ENCODE measurements around the gene EML1.
"Not testable (repeated sequence)": the region's sequence is repeated elsewhere in the genome, so short reads cannot be mapped to it uniquely, and the experiment has no call there.

EML1 gene

GRCh38 chr14:99755629-99756603 is 37.3 kb upstream of the EML1 start:
- DNase-seq (ENCODE audit: low spot score): no peak

GRCh38 chr14:99756796-99757195 is 36.4 kb upstream of the EML1 start:
- no peak for DNase-seq (ENCODE audit: low spot score)

- no peak for DNase-seq (ENCODE audit: low spot score)
Measured at GRCh38 chr14:99757331-99758070, 35.7 kb upstream of the EML1 start.

- no peak for DNase-seq (ENCODE audit: low spot score)
Measured at GRCh38 chr14:99758121-99758821, 34.9 kb upstream of the EML1 start.

- no peak for DNase-seq (ENCODE audit: low spot score)
Measured at GRCh38 chr14:99758872-99759545, 34.2 kb upstream of the EML1 start.

GRCh38 chr14:99759546-99759925 is 33.7 kb upstream of the EML1 start:
- no peak for DNase-seq (ENCODE audit: low spot score)

GRCh38 chr14:99760817-99761216 is 32.4 kb upstream of the EML1 start:
- no peak for DNase-seq (ENCODE audit: low spot score)

GRCh38 chr14:99762911-99763310 is 30.3 kb upstream of the EML1 start:
- DNase-seq (ENCODE audit: low spot score): not testable (repeated sequence)

GRCh38 chr14:99763527-99764221 is 29.5 kb upstream of the EML1 start:
- DNase-seq (ENCODE audit: low spot score): no peak

GRCh38 chr14:99764222-99764706 is 28.9 kb upstream of the EML1 start:
- DNase-seq (ENCODE audit: low spot score): no peak

- no peak for DNase-seq (ENCODE audit: low spot score)
Measured at GRCh38 chr14:99768381-99768780, 24.8 kb upstream of the EML1 start.

GRCh38 chr14:99769123-99769522 is 24.1 kb upstream of the EML1 start:
- DNase-seq (ENCODE audit: low spot score): no peak

GRCh38 chr14:99769799-99770198 is 23.4 kb upstream of the EML1 start:
- DNase-seq (ENCODE audit: low spot score): no peak

- no peak for DNase-seq (ENCODE audit: low spot score)
Measured at GRCh38 chr14:99772371-99773283, 20.6 kb upstream of the EML1 start.

- no peak for DNase-seq (ENCODE audit: low spot score)
Measured at GRCh38 chr14:99773521-99774497, 19.4 kb upstream of the EML1 start.

GRCh38 chr14:99774556-99775307 is 18.5 kb upstream of the EML1 start:
- no peak for DNase-seq (ENCODE audit: low spot score)

GRCh38 chr14:99775351-99775750 is 17.9 kb upstream of the EML1 start:
- no peak for DNase-seq (ENCODE audit: low spot score)

- no peak for DNase-seq (ENCODE audit: low spot score)
Measured at GRCh38 chr14:99777951-99778350, 15.3 kb upstream of the EML1 start.

Measured in left forelimb (tissue), 1 donor.